Hepatocyte (in vitro differentiated cells): ENCODE data around the gene MAS1L. TPM values are rescaled to one million over a fixed set of nuclear protein-coding genes. Genes with fewer than 3 reads are reported as not detected.

Experiments used
- DNase-seq: peaks from one replicate; pipeline ENCODE4 v3.0.0-alpha.2; 2016; ENCODE audit warnings: low spot score
- H2AFZ ChIP-seq: fragments of 200-600 bp; sonication (generic); 2 replicates; pipeline ENCODE4 v1.6.0; 2016; ENCODE audit warnings: antibody characterized with exemption, mild to moderate bottlenecking
- H3K27ac ChIP-seq: fragments of 200-600 bp; sonication (generic); 2 replicates; pipeline ENCODE4 v1.5.1; 2016; ENCODE audit warnings: mild to moderate bottlenecking
- H3K27me3 ChIP-seq: fragments of 200-600 bp; sonication (generic); 2 replicates; pipeline ENCODE4 v1.6.1; 2016
- H3K36me3 ChIP-seq: fragments of 200-600 bp; sonication (generic); replicated peaks from 2 replicates; pipeline ENCODE4 v1.5.1; 2016; ENCODE audit warnings: low read depth; ENCODE audit not compliant: insufficient read depth
- H3K4me1 ChIP-seq: fragments of 200-600 bp; sonication (generic); 2 replicates; pipeline ENCODE4 v1.5.1; 2016; ENCODE audit warnings: mild to moderate bottlenecking, moderate library complexity; ENCODE audit not compliant: insufficient read depth
- H3K4me2 ChIP-seq: fragments of 200-600 bp; sonication (generic); 2 replicates; pipeline ENCODE4 v1.6.0; 2016
- H3K4me3 ChIP-seq: fragments of 200-600 bp; sonication (generic); 2 replicates; pipeline ENCODE4 v1.5.1; 2016; ENCODE audit warnings: mild to moderate bottlenecking
- H3K79me2 ChIP-seq: fragments of 200-600 bp; sonication (generic); 2 replicates; pipeline ENCODE4 v1.6.0; 2017; ENCODE audit warnings: mild to moderate bottlenecking
- H3K9me2 ChIP-seq: fragments of 200-600 bp; sonication (generic); replicated peaks from 2 replicates; pipeline ENCODE4 v1.6.0; 2017; ENCODE audit warnings: mild to moderate bottlenecking; ENCODE audit not compliant: insufficient read depth
- H3K9me3 ChIP-seq: fragments of 200-600 bp; sonication (generic); 2 replicates; pipeline ENCODE4 v1.5.1; 2016; ENCODE audit warnings: low read depth, mild to moderate bottlenecking
- H4K20me1 ChIP-seq: fragments of 200-600 bp; sonication (generic); 2 replicates; pipeline ENCODE4 v1.6.0; 2016; ENCODE audit warnings: mild to moderate bottlenecking; ENCODE audit not compliant: insufficient read depth, poor library complexity, severe bottlenecking
- CTCF ChIP-seq: fragments of 200-600 bp; sonication (generic); IDR thresholded peaks from 2 replicates; pipeline ENCODE4 v1.5.1; 2016; ENCODE audit warnings: antibody characterized with exemption, mild to moderate bottlenecking; ENCODE audit not compliant: poor library complexity
- EZH2 ChIP-seq: fragments of 200-600 bp; sonication (generic); IDR thresholded peaks from 2 replicates; pipeline ENCODE4 v1.6.1; 2016; ENCODE audit warnings: antibody characterized with exemption, mild to moderate bottlenecking, borderline replicate concordance
- EZH2phosphoT487 ChIP-seq: fragments of 200-600 bp; sonication (generic); IDR thresholded peaks from one replicate; pipeline ENCODE4 v1.6.1; 2018; ENCODE audit warnings: antibody characterized with exemption, mild to moderate bottlenecking, low read depth, moderate library complexity; ENCODE audit not compliant: unreplicated experiment, severe bottlenecking
- WGBS: methylation state at CpG from one replicate; pipeline ENCODE4 v1.1.6; 2016; ENCODE audit warnings: low lambda C conversion rate; ENCODE audit errors: missing lambda C conversion rate; 5-methylcytosine and 5-hydroxymethylcytosine counted together
- polyA plus RNA-seq: library from polyadenylated mRNA; unstranded; fragments of >200 nt; fragmentation: Nextera tagmentation; extraction: Ambion mirVana; gene quantifications from 2 replicates; pipeline ENCODE4 v1.2.1, GENCODE V29; 2016
- total RNA-seq: library from RNA; depleted of rRNA; stranded (reverse); fragments of >200 nt; gene quantifications from 2 replicates; pipeline ENCODE4 v1.2.3, GENCODE V29; 2014

The MAS1L gene
- total and polyA plus RNA-seq, 2 experiments from 2014 or later: not detected

GRCh38 chr6:29509239-29509638 is 21.5 kb upstream of the MAS1L start:
- Histone ChIP-seq H3K27ac (no peak overlapping the region), H3K4me3 (no peak overlapping the region), H3K9me2 (no peaks in the 10 kb centered on the region), H3K9me3 (no peaks in the 10 kb centered on the region), H2AFZ (no peak overlapping the region), H3K27me3 (no peaks in the 10 kb centered on the region), H3K4me1 (no peaks in the 10 kb centered on the region), H3K36me3 (no peaks in the 10 kb centered on the region), H3K4me2 (no peak overlapping the region), H4K20me1 (no peaks in the 10 kb centered on the region), H3K79me2 (no peaks in the 10 kb centered on the region)
- DNase-seq: no peak
- 73% methylated on average over 6 of the region's 6 CpGs for WGBS
- TF ChIP-seq EZH2phosphoT487: no peak

GRCh38 chr6:29507319-29507718 is 19.6 kb upstream of the MAS1L start:
- Histone ChIP-seq H3K4me2 (no peak overlapping the region), H2AFZ (no peak overlapping the region), H3K79me2 (no peaks in the 10 kb centered on the region), H3K27ac (no peak overlapping the region), H3K9me3 (no peaks in the 10 kb centered on the region), H3K4me3 (no peak overlapping the region), H3K27me3 (no peaks in the 10 kb centered on the region), H4K20me1 (no peaks in the 10 kb centered on the region), H3K9me2 (no peaks in the 10 kb centered on the region), H3K36me3 (no peaks in the 10 kb centered on the region), H3K4me1 (no peaks in the 10 kb centered on the region)
- WGBS: 87% methylated on average over 5 of the region's 5 CpGs
- TF ChIP-seq EZH2phosphoT487 (no peak), EZH2 (no peak), CTCF (no peak)
- DNase-seq: no peak

GRCh38 chr6:29506446-29507067 is 18.8 kb upstream of the MAS1L start:
- Histone ChIP-seq H3K27me3 (no peaks in the 10 kb centered on the region), H3K9me3 (no peaks in the 10 kb centered on the region), H3K4me2 (no peak overlapping the region), H3K27ac (no peak overlapping the region), H3K4me3 (no peak overlapping the region), H3K79me2 (no peaks in the 10 kb centered on the region), H2AFZ (no peak overlapping the region), H4K20me1 (no peaks in the 10 kb centered on the region), H3K9me2 (no peaks in the 10 kb centered on the region), H3K4me1 (no peaks in the 10 kb centered on the region), H3K36me3 (no peaks in the 10 kb centered on the region)
- WGBS: 90% methylated on average over 8 of the region's 11 CpGs
- TF ChIP-seq CTCF (no peak), EZH2phosphoT487 (no peak), EZH2 (no peak)
- DNase-seq: no peak

GRCh38 chr6:29505808-29506207 is 18.1 kb upstream of the MAS1L start:
- Histone ChIP-seq H3K79me2 (no peaks in the 10 kb centered on the region), H3K4me2 (no peak overlapping the region), H3K9me2 (no peaks in the 10 kb centered on the region), H3K27me3 (no peaks in the 10 kb centered on the region), H4K20me1 (no peaks in the 10 kb centered on the region), H3K27ac (no peak overlapping the region), H3K4me1 (no peaks in the 10 kb centered on the region), H3K9me3 (no peaks in the 10 kb centered on the region), H3K4me3 (no peak overlapping the region), H3K36me3 (no peaks in the 10 kb centered on the region), H2AFZ (no peak overlapping the region)
- TF ChIP-seq EZH2phosphoT487 (no peak), CTCF (no peak), EZH2 (no peak)
- no peak for DNase-seq
- 100% methylated on average over 3 of the region's 3 CpGs for WGBS
